Liver (tissue), 9 donors: Measurements from ENCODE around the gene NPPB. TPM values are rescaled to one million over a fixed set of nuclear protein-coding genes. Genes with fewer than 3 reads are reported as not detected.

ENCODE experiments used
- DNase-seq: peaks from one replicate; pipeline ENCODE4 v3.0.0-alpha.2; 2017; ENCODE audit warnings: low spot score
- H3K27ac ChIP-seq, 2 donors: one replicate each; pipeline ENCODE4 v1.7.0; 2013; ENCODE audit warnings: inconsistent platforms in 2 of 2, low read length in 2 of 2, control low read depth in 1 of 2, low read depth in 1 of 2, mild to moderate bottlenecking in 1 of 2
- H3K27me3 ChIP-seq, 4 donors: one replicate each; pipeline versions ENCODE4 v1.6.1 to v1.7.0; 2013; ENCODE audit warnings: low read length in 3 of 4, inconsistent platforms in 1 of 4, mild to moderate bottlenecking in 1 of 4, moderate library complexity in 1 of 4; ENCODE audit not compliant: control insufficient read depth in 4 of 4, insufficient read depth in 4 of 4
- H3K36me3 ChIP-seq, 4 donors: one replicate each; pipeline versions ENCODE4 v1.6.1 to v1.7.0; 2013; ENCODE audit warnings: low read length in 3 of 4, mild to moderate bottlenecking in 3 of 4, low read depth in 1 of 4, moderate library complexity in 1 of 4; ENCODE audit not compliant: control insufficient read depth in 4 of 4, insufficient read depth in 3 of 4
- H3K4me1 ChIP-seq, 4 donors: one replicate each; pipeline versions ENCODE4 v1.6.1 to v1.7.0; 2013; ENCODE audit warnings: low read length in 3 of 4, mild to moderate bottlenecking in 3 of 4, moderate library complexity in 1 of 4; ENCODE audit not compliant: control insufficient read depth in 4 of 4, insufficient read depth in 4 of 4
- H3K4me3 ChIP-seq, 3 donors: one replicate each; pipeline versions ENCODE4 v1.6.1 to v1.7.0; 2013; ENCODE audit warnings: low read length in 3 of 3, control low read depth in 1 of 3, low read depth in 1 of 3, mild to moderate bottlenecking in 1 of 3
- H3K9ac ChIP-seq, 2 donors: one replicate each; pipeline ENCODE4 v1.7.0; 2013; ENCODE audit warnings: low read length in 2 of 2, mild to moderate bottlenecking in 2 of 2, moderate library complexity in 2 of 2, control low read depth in 1 of 2, low read depth in 1 of 2
- H3K9me3 ChIP-seq, 4 donors: one replicate each; pipeline versions ENCODE4 v1.6.1 to v1.7.0; 2013; ENCODE audit warnings: low read length in 3 of 4; ENCODE audit not compliant: control insufficient read depth in 4 of 4
- ATF3 ChIP-seq: IDR thresholded peaks from 2 replicates; pipeline ENCODE4 v1.6.1; 2016; ENCODE audit warnings: antibody characterized with exemption
- CTCF ChIP-seq: fragments of 150-350 bp; IDR thresholded peaks from 2 replicates; pipeline ENCODE4 v1.5.1; 2017; ENCODE audit warnings: improper control_type of control experiment, low read depth, low read length; ENCODE audit not compliant: missing input control
- EGR1 ChIP-seq, 2 donors: IDR thresholded peaks; 2 replicates each; pipeline ENCODE4 v1.6.1; 2016 to 2018; ENCODE audit warnings: antibody characterized with exemption in 2 of 2, low read depth in 2 of 2
- FOXA1 ChIP-seq: IDR thresholded peaks from 2 replicates; pipeline ENCODE4 v1.6.1; 2016; ENCODE audit warnings: antibody characterized with exemption
- FOXA2 ChIP-seq: IDR thresholded peaks from 2 replicates; pipeline ENCODE4 v1.6.1; 2016; ENCODE audit warnings: antibody characterized with exemption
- GABPA ChIP-seq, 2 donors: IDR thresholded peaks in 1 of 2; conservative IDR thresholded peaks in 1 of 2; 2 replicates each; pipeline ENCODE4 v1.6.1; 2016; ENCODE audit warnings: antibody characterized with exemption in 2 of 2, mild to moderate bottlenecking in 1 of 2, moderate library complexity in 1 of 2
- HNF4A ChIP-seq, 2 donors: conservative IDR thresholded peaks; 2 replicates each; pipeline ENCODE4 v1.6.1; 2016; ENCODE audit warnings: antibody characterized with exemption in 2 of 2, mild to moderate bottlenecking in 2 of 2
- HNF4G ChIP-seq: IDR thresholded peaks from 2 replicates; pipeline ENCODE4 v1.6.1; 2016; ENCODE audit warnings: antibody characterized with exemption
- MAX ChIP-seq: IDR thresholded peaks from 2 replicates; pipeline ENCODE4 v1.6.1; 2016; ENCODE audit warnings: antibody characterized with exemption
- NR2F2 ChIP-seq: IDR thresholded peaks from 2 replicates; pipeline ENCODE4 v1.6.1; 2016; ENCODE audit warnings: antibody characterized with exemption
- REST ChIP-seq: IDR thresholded peaks from 2 replicates; pipeline ENCODE4 v1.6.1; 2016; ENCODE audit warnings: antibody characterized with exemption, mild to moderate bottlenecking
- RXRA ChIP-seq, 2 donors: IDR thresholded peaks; 2 replicates each; pipeline ENCODE4 v1.6.1; 2017 to 2018; ENCODE audit warnings: antibody characterized with exemption in 2 of 2, mild to moderate bottlenecking in 1 of 2
- SP1 ChIP-seq: IDR thresholded peaks from 2 replicates; pipeline ENCODE4 v1.6.1; 2018; ENCODE audit warnings: antibody characterized with exemption, mild to moderate bottlenecking
- YY1 ChIP-seq: IDR thresholded peaks from 2 replicates; pipeline ENCODE4 v1.6.1; 2016; ENCODE audit warnings: antibody characterized with exemption, mild to moderate bottlenecking
- WGBS: extraction: QIAGEN DNeasy Blood & Tissue Kit; methylation state at CpG from one replicate; pipeline ENCODE4 v1.1.7; 2013; 5-methylcytosine and 5-hydroxymethylcytosine counted together
- polyA plus RNA-seq, 2 donors: library from polyadenylated mRNA; stranded (reverse) in 1 of 2; unstranded in 1 of 2; fragments of 200-250 nt in 1 of 2; fragments of >200 nt in 1 of 2; fragmentation: Nextera tagmentation in 1 of 2; extraction: Ambion mirVana in 1 of 2; gene quantifications; one replicate each; pipeline versions ENCODE4 v1.2.1 to v1.2.3, GENCODE V29; 2013 to 2015
- total RNA-seq, 2 donors: library from RNA; depleted of rRNA; stranded (reverse); fragments of >200 nt; gene quantifications; one replicate each; pipeline ENCODE4 v1.2.3, GENCODE V29; 2014
- donor health status: healthy.
- donor health status: healthy.
- donor health status: healthy.
- donor health status: healthy.
- donor health status: healthy.

Gene NPPB
- total and polyA plus RNA-seq, 4 donors, result not detected

GRCh38 chr1:11833900-11834299, 24.8 kb downstream of the NPPB start:
- peaks cover 0 to 2% (median under 1%) of the 10 kb centered on the region in 4 donors for H3K4me1 ChIP-seq
- WGBS, result 94% methylated on average over 13 of the region's 13 CpGs
- H3K36me3 ChIP-seq, result peaks cover 11 to 89% (median 47%) of the 10 kb centered on the region in 4 donors
- no peak overlapping the region for H3K4me3 ChIP-seq
- DNase-seq, result no peak
- no peaks in the 10 kb centered on the region for H3K9me3 ChIP-seq
- H3K27ac ChIP-seq, result no peak overlapping the region
- no peaks in the 10 kb centered on the region for H3K27me3 ChIP-seq
- TF ChIP-seq HNF4A (conservative IDR thresholded peaks at IDR 0.05) (no peak), FOXA1 (no peak), GABPA (IDR thresholded peaks at IDR 0.05 in 1 of 2, conservative IDR thresholded peaks at IDR 0.05 in 1 of 2) (no peak), NR2F2 (no peak), CTCF (no peak), RXRA (IDR thresholded peaks at IDR 0.05) (no peak)
- no peak overlapping the region for H3K9ac ChIP-seq

GRCh38 chr1:11833497-11833896, 25.2 kb downstream of the NPPB start:
- Histone ChIP-seq H3K4me3 (no peak overlapping the region), H3K9ac (no peak overlapping the region), H3K36me3 (peaks cover 15 to 93% (median 51%) of the 10 kb centered on the region in 4 donors), H3K27ac (no peak overlapping the region), H3K9me3 (no peaks in the 10 kb centered on the region), H3K27me3 (no peaks in the 10 kb centered on the region), H3K4me1 (no peaks in the 10 kb centered on the region)
- TF ChIP-seq HNF4G, result no peak
- no peak for TF ChIP-seq NR2F2
- no peak for TF ChIP-seq REST
- WGBS, result 86% methylated on average over 8 of the region's 8 CpGs
- DNase-seq, result no peak

GRCh38 chr1:11831945-11832725, 26.6 kb downstream of the NPPB start:
- no peaks in the 10 kb centered on the region for H3K9me3 ChIP-seq
- H3K27ac ChIP-seq, result no peak overlapping the region
- H3K27me3 ChIP-seq, result no peaks in the 10 kb centered on the region
- DNase-seq, result no peak
- no peaks in the 10 kb centered on the region for H3K4me1 ChIP-seq
- H3K4me3 ChIP-seq, result no peak overlapping the region
- H3K9ac ChIP-seq, result no peak overlapping the region
- 82% methylated on average over 9 of the region's 9 CpGs for WGBS
- H3K36me3 ChIP-seq, result peaks cover 15 to 93% (median 55%) of the 10 kb centered on the region in 4 donors
- TF ChIP-seq SP1 (no peak), HNF4G (no peak), CTCF (no peak), EGR1 (IDR thresholded peaks at IDR 0.05; ENCODE audit: low read depth in 2 of 2) (no peak), FOXA1 (no peak), GABPA (IDR thresholded peaks at IDR 0.05 in 1 of 2, conservative IDR thresholded peaks at IDR 0.05 in 1 of 2) (no peak), YY1 (no peak), FOXA2 (no peak), REST (no peak), MAX (no peak), ATF3 (no peak)
